Parathyroid adenoma (tissue), 2 donors: ENCODE data around the gene ANO6.

Source experiments
- H2AFZ ChIP-seq: fragments of 300-600 bp; sonication (generic); one replicate; pipeline ENCODE4 v1.7.0; 2017; ENCODE audit warnings: antibody characterized with exemption, mild to moderate bottlenecking
- H3K27ac ChIP-seq: fragments of 300-600 bp; sonication (generic); one replicate; pipeline ENCODE4 v1.7.0; 2017
- H3K27me3 ChIP-seq: fragments of 300-600 bp; sonication (generic); one replicate; pipeline ENCODE4 v1.7.0; 2017; ENCODE audit warnings: low read length; ENCODE audit not compliant: control insufficient read depth, insufficient read depth
- H3K36me3 ChIP-seq: fragments of 300-600 bp; sonication (generic); one replicate; pipeline ENCODE4 v1.7.0; 2017; ENCODE audit warnings: low read length; ENCODE audit not compliant: control insufficient read depth, insufficient read depth
- H3K4me1 ChIP-seq: fragments of 300-600 bp; sonication (generic); one replicate; pipeline ENCODE4 v1.7.0; 2017; ENCODE audit warnings: control low read depth
- H3K4me2 ChIP-seq: fragments of 300-600 bp; sonication (generic); one replicate; pipeline ENCODE4 v1.7.0; 2017; ENCODE audit warnings: low read length
- H3K4me3 ChIP-seq: fragments of 300-600 bp; sonication (generic); one replicate; pipeline ENCODE4 v1.7.0; 2017; ENCODE audit warnings: low read depth, low read length
- H3K79me2 ChIP-seq: fragments of 300-600 bp; sonication (generic); one replicate; pipeline ENCODE4 v1.7.0; 2017; ENCODE audit warnings: control low read depth
- H3K9ac ChIP-seq: fragments of 300-600 bp; sonication (generic); one replicate; pipeline ENCODE4 v1.7.0; 2017; ENCODE audit warnings: mild to moderate bottlenecking
- H3K9me3 ChIP-seq: fragments of 300-600 bp; sonication (generic); one replicate; pipeline ENCODE4 v1.7.0; 2017; ENCODE audit warnings: low read length; ENCODE audit not compliant: control insufficient read depth
- CTCF ChIP-seq: fragments of 300-600 bp; sonication (generic); IDR thresholded peaks from one replicate; pipeline ENCODE4 v1.7.0; 2017; ENCODE audit warnings: antibody characterized with exemption, mild to moderate bottlenecking
- donor health status: primary hyperparathyroidism.

Gene ANO6

GRCh38 chr12:45186762-45187161 lies 29.1 kb upstream of the ANO6 start:
- no peaks in the 10 kb centered on the region for H3K36me3 ChIP-seq
- H3K27ac ChIP-seq = no peak overlapping the region
- TF ChIP-seq CTCF = no peak
- no peaks in the 10 kb centered on the region for H3K9me3 ChIP-seq
- H3K4me1 ChIP-seq = peaks cover 10% of the 10 kb centered on the region
- H3K4me3 ChIP-seq = no peak overlapping the region
- no peak overlapping the region for H2AFZ ChIP-seq
- H3K4me2 ChIP-seq = no peak overlapping the region
- no peaks in the 10 kb centered on the region for H3K27me3 ChIP-seq
- no peak overlapping the region for H3K9ac ChIP-seq
- H3K79me2 ChIP-seq = no peaks in the 10 kb centered on the region

DNA sequence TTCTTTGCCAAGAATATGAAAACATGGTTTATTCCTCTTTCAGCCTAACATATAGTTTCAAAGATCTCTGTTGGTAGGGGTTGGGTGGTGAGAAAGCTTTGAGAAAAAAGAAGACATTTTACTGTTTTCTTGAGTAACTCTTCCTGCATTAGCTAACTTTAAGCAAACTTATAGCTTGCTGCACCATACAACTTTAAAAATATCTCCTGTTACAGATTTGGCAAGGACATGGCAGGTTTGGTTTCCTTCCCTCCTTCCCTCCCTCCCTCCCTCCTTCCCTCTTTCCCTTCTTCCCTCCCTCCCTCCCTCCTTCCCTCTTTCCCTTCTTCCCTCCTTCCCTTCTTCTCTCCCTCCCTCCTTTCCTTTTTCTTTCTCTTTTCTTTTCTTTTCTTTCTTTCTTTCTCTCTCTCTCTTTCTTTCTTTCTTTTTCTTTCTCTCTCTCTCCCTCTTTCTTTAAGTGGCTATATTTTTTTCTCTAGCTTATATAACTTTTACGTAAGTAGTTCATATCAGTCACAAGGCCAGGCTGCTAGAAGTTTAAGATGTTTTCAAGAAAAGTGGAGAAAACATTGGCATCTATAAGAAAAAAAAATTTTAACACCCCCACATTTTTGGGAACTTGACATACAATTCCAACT lies 26.0 kb upstream of the ANO6 start:
- Histone ChIP-seq H3K4me2 (no peak overlapping the region), H3K4me3 (no peak overlapping the region), H3K9me3 (no peaks in the 10 kb centered on the region), H3K27ac (no peak overlapping the region), H3K36me3 (no peaks in the 10 kb centered on the region), H3K27me3 (no peaks in the 10 kb centered on the region), H3K4me1 (peaks cover 12% of the 10 kb centered on the region), H3K79me2 (peaks cover 2% of the 10 kb centered on the region), H2AFZ (no peak overlapping the region), H3K9ac (no peak overlapping the region)
- TF ChIP-seq CTCF = no peak

- Histone ChIP-seq H3K27me3 (no peaks in the 10 kb centered on the region), H3K79me2 (peaks cover 2% of the 10 kb centered on the region), H3K4me2 (no peak overlapping the region), H3K27ac (no peak overlapping the region), H3K4me3 (no peak overlapping the region), H3K9ac (no peak overlapping the region), H3K9me3 (no peaks in the 10 kb centered on the region), H2AFZ (no peak overlapping the region), H3K36me3 (no peaks in the 10 kb centered on the region), H3K4me1 (peaks cover 12% of the 10 kb centered on the region)
- TF ChIP-seq CTCF = no peak
Measured at GRCh38 chr12:45191239-45191638, 24.7 kb upstream of the ANO6 start.

- H3K9me3 ChIP-seq = no peaks in the 10 kb centered on the region
- no peak overlapping the region for H3K4me2 ChIP-seq
- TF ChIP-seq CTCF = no peak
- no peaks in the 10 kb centered on the region for H3K27me3 ChIP-seq
- H2AFZ ChIP-seq = no peak overlapping the region
- peaks cover 12% of the 10 kb centered on the region for H3K4me1 ChIP-seq
- H3K4me3 ChIP-seq = no peak overlapping the region
- H3K27ac ChIP-seq = no peak overlapping the region
- H3K79me2 ChIP-seq = peaks cover 2% of the 10 kb centered on the region
- H3K36me3 ChIP-seq = no peaks in the 10 kb centered on the region
- no peak overlapping the region for H3K9ac ChIP-seq
Measured at GRCh38 chr12:45192707-45193106, 23.2 kb upstream of the ANO6 start.

DNA sequence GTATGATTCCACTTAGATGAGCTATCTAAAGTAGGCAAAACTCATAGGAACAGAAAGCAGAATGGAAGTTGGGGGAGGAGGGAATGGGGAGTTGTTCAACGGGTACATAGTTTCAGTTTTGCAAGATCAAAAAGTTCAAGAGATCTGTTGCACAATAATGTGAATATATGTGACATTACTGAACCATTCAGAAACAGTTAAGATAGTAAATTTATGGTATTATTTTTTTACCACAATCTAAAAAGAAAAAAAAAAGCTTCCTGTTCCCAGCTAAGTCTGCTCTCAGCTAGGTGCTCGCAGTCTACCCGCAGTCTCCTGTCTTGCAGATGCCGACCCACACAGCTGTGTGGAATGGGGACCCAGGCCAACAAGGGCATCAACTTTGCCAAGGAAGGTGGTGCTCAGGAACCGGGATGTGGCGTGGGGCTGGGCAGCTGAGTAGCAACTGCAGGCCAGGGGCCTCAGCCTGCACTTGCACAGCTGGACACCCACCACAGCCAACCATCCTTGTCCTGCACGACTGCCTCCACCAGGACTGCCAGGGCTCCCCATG lies 15.3 kb upstream of the ANO6 start:
- Histone ChIP-seq H3K27ac (no peak overlapping the region), H3K79me2 (no peaks in the 10 kb centered on the region), H2AFZ (no peak overlapping the region), H3K9me3 (no peaks in the 10 kb centered on the region), H3K9ac (no peak overlapping the region), H3K4me1 (no peaks in the 10 kb centered on the region), H3K27me3 (no peaks in the 10 kb centered on the region), H3K4me3 (no peak overlapping the region), H3K4me2 (no peak overlapping the region), H3K36me3 (no peaks in the 10 kb centered on the region)
- no peak for TF ChIP-seq CTCF
